Mammary epithelial cell (primary cell): ENCODE data around the gene GAB4.
"Not testable (repeated sequence)": the region's sequence is repeated elsewhere in the genome, so short reads cannot be mapped to it uniquely, and the experiment has no call there.

Experiments
- EZH2 ChIP-seq: IDR thresholded peaks from 2 replicates; pipeline ENCODE4 v1.6.1; 2012; ENCODE audit warnings: low read length, inconsistent platforms, borderline replicate concordance
- TF ChIP-seq, protein P1 (sequence below), 2 donors: IDR thresholded peaks in 1 of 2; conservative IDR thresholded peaks in 1 of 2; 2 replicates each; pipeline ENCODE4 v1.5.1; 2011 to 2012; ENCODE audit warnings: inconsistent platforms in 2 of 2, low read length in 2 of 2, mild to moderate bottlenecking in 2 of 2, control low read depth in 1 of 2, low read depth in 1 of 2; ENCODE audit not compliant: insufficient read depth in 1 of 2; ENCODE audit errors: extremely low read depth in 1 of 2

DNA sequence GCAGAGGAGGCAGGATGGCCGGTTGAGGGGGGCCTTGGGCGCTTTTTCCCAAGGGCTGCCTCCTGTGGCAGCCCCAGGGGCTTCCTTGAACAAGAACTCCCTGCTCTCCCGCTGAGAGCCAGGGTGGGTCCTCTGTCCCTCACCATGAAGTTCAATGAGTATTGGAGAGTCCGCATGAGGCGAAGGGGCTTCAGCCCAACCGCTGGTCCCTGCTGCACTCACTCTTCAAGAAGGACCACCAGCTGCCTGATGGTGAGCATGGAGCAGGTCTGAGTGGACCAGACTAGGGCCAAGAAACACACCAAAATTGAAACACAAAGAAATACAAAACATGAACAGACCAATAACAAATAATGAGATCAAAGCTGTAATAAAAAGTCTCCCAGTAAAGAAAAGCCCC lies 7.5 kb upstream of the GAB4 start:
- TF ChIP-seq, protein P1, sequence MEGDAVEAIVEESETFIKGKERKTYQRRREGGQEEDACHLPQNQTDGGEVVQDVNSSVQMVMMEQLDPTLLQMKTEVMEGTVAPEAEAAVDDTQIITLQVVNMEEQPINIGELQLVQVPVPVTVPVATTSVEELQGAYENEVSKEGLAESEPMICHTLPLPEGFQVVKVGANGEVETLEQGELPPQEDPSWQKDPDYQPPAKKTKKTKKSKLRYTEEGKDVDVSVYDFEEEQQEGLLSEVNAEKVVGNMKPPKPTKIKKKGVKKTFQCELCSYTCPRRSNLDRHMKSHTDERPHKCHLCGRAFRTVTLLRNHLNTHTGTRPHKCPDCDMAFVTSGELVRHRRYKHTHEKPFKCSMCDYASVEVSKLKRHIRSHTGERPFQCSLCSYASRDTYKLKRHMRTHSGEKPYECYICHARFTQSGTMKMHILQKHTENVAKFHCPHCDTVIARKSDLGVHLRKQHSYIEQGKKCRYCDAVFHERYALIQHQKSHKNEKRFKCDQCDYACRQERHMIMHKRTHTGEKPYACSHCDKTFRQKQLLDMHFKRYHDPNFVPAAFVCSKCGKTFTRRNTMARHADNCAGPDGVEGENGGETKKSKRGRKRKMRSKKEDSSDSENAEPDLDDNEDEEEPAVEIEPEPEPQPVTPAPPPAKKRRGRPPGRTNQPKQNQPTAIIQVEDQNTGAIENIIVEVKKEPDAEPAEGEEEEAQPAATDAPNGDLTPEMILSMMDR (conservative IDR thresholded peaks at IDR 0.05 in 1 of 2, IDR thresholded peaks at IDR 0.05 in 1 of 2; ENCODE audit: extremely low read depth in 1 of 2, insufficient read depth in 1 of 2, low read depth in 1 of 2, low read length in 2 of 2): not testable (repeated sequence)
- TF ChIP-seq EZH2: not testable (repeated sequence)
